ENCODE results near the gene CDK9.

CDK9 gene

DNA sequence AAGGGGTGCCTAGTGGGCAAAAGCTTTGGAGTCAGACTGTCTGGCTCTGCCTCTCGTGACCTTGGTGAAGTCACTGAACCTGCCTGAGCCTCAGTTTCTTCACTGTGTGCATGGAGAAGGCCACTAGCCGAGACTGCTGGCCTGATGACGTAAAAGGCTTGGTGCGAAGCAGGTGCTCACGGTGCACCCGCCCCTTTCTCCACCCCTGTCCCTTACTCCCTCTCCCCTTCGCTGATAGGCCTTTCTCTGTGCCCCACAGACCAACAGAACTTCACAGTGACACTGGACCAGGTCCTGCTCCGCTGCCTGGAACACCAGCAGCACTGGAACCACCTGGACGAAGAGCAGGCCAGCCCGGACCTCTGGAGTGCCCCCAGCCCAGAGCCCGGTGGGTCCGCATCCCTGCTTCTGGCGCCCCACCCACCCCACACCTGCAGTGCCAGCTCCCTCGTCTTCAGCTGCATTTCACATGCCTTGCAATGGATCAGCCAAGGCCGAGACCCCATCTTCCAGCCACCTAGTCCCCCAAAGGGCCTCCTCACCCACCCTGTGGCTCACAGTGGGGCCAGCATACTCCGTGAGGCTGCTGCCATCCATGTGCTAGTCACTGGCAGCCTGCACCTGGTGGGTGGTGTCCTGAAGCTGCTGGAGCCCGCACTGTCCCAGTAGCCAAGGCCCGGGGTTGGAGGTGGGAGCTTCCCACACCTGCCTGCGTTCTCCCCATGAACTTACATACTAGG lies 27.3 kb downstream of the CDK9 start:
- Mint-ChIP-seq H3K27me3 (ENCODE audit: low read depth) (no peaks in the 10 kb centered on the region), H3K27ac (no peak overlapping the region), H3K9me3 (no peaks in the 10 kb centered on the region), H3K4me1 (peaks cover 13% of the 10 kb centered on the region), H3K4me3 (no peak overlapping the region), H3K36me3 (ENCODE audit: low read depth) (peaks cover 4% of the 10 kb centered on the region)
- TF ChIP-seq, protein P1, sequence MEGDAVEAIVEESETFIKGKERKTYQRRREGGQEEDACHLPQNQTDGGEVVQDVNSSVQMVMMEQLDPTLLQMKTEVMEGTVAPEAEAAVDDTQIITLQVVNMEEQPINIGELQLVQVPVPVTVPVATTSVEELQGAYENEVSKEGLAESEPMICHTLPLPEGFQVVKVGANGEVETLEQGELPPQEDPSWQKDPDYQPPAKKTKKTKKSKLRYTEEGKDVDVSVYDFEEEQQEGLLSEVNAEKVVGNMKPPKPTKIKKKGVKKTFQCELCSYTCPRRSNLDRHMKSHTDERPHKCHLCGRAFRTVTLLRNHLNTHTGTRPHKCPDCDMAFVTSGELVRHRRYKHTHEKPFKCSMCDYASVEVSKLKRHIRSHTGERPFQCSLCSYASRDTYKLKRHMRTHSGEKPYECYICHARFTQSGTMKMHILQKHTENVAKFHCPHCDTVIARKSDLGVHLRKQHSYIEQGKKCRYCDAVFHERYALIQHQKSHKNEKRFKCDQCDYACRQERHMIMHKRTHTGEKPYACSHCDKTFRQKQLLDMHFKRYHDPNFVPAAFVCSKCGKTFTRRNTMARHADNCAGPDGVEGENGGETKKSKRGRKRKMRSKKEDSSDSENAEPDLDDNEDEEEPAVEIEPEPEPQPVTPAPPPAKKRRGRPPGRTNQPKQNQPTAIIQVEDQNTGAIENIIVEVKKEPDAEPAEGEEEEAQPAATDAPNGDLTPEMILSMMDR (IDR thresholded peaks at IDR 0.05; ENCODE audit: unreplicated experiment in 3 of 3), result no peak

DNA sequence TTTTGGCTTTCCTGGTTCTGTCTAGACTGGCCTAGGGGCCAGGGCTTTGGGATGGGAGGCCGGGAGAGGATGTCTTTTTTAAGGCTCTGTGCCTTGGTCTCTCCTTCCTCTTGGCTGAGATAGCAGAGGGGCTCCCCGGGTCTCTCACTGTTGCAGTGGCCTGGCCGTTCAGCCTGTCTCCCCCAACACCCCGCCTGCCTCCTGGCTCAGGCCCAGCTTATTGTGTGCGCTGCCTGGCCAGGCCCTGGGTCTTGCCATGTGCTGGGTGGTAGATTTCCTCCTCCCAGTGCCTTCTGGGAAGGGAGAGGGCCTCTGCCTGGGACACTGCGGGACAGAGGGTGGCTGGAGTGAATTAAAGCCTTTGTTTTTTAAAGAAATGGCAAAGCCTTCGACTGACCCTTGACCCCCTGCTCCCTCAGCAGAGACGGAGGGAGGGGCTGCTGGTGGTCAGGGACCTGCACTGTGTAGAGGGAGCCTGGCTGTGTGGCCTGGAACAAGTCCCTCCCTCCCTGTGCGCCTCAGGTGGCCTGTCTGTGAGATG lies 27.9 kb downstream of the CDK9 start:
- Mint-ChIP-seq H3K4me1 (peaks cover 18% of the 10 kb centered on the region), H3K36me3 (ENCODE audit: low read depth) (peaks cover 8% of the 10 kb centered on the region), H3K4me3 (no peak overlapping the region), H3K27ac (no peak overlapping the region), H3K27me3 (ENCODE audit: low read depth) (no peaks in the 10 kb centered on the region), H3K9me3 (no peaks in the 10 kb centered on the region)
- TF ChIP-seq, protein P1 (IDR thresholded peaks at IDR 0.05; ENCODE audit: unreplicated experiment in 3 of 3), result no peak

DNA sequence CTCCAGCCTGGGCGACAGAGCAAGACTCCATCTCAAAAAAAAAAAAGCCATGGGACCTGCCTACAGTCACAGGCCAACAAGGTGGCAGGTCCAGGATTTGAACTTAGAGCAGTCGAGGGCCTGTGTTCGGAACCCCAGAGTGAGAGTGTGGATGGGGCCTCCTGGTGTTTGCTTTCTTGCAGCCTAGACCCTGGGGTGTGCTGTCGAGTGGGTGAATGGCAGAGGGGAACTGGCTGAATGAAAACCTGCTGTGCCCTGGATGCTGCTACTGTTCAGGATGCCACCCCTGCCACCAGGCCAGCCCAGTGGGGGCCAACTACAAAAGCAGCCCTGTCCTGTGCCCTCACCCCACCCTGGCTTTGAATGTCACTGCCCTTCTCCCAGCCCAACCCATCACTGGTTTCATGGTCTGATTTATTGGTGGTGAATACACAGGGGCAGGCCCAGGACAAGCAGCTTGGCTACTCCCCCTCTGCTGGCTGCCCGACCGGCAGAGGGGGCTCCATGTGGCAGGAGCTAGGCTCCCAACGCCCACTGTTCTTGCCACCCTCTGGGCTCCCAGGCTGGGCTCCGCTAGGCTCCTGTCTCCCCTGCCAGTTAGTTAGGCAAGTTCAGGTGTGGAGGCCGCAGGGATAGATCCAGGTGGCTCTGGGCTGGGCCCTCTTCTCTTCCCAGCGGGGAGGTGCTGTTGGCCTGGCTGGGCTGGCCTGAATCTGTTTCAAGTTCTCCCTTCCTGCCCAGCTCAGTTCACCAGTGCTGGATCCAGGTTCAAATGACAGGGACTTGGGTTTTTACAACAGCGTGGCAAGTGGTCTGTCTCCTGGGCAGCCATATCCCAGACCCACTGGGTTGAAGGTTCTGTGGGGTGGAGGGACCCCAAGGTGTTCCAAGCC lies 29.0 kb downstream of the CDK9 start:
- TF ChIP-seq, protein P1 (IDR thresholded peaks at IDR 0.05; ENCODE audit: unreplicated experiment in 3 of 3), result no peak
- H3K4me1 Mint-ChIP-seq, result peaks cover 18% of the 10 kb centered on the region
- no peak overlapping the region for H3K4me3 Mint-ChIP-seq
- H3K27me3 Mint-ChIP-seq (ENCODE audit: low read depth), result no peaks in the 10 kb centered on the region
- H3K36me3 Mint-ChIP-seq (ENCODE audit: low read depth), result peaks cover 8% of the 10 kb centered on the region
- no peaks in the 10 kb centered on the region for H3K9me3 Mint-ChIP-seq
- no peak overlapping the region for H3K27ac Mint-ChIP-seq

DNA sequence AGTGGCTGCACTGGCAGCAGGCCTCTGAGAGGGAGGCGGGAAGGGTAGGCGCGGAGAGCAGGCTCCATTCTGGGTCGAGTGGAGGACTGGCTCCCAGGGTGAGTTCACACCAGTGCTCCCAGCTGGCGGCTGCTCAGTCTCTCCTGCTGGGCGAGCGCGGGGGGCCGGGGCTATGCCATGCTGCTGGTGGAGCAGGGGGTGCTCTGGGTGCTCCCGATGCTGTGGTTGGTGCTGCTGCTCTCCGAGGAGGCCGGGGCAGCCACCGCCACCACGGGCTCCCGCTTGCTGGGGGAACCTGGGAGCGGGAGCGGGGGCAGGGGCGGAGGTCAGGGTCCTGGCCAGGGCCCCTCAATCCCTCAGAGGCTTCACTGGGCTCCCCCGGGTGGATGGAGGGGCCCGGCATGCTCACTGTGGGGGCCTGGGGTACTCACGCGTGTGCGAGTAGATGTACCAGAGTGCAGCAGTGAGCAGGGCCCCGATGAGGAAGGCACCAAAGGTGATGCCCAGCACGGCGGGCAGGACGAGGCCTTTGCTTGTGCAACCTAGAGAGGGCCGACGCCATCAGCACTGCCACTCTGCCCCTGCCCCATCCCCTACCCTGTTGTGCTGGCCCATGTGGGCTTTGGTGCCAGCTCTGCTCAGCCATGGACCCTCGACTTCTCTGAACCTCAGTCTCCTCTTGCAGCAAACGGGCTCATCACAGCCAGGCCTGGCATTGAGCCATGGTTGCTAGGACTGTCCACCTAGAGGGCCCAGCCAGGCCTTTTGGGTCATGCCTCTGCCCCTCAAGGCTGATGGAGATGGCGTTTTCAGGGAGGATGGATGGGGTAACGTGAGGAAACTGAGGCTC lies 29.9 kb downstream of the CDK9 start:
- peaks cover 8% of the 10 kb centered on the region for H3K36me3 Mint-ChIP-seq (ENCODE audit: low read depth)
- H3K27ac Mint-ChIP-seq, result no peak overlapping the region
- TF ChIP-seq, protein P1 (IDR thresholded peaks at IDR 0.05; ENCODE audit: unreplicated experiment in 3 of 3), result no peak
- no peaks in the 10 kb centered on the region for H3K27me3 Mint-ChIP-seq (ENCODE audit: low read depth)
- H3K4me3 Mint-ChIP-seq, result no peak overlapping the region
- no peaks in the 10 kb centered on the region for H3K9me3 Mint-ChIP-seq
- H3K4me1 Mint-ChIP-seq, result peaks cover 18% of the 10 kb centered on the region

DNA sequence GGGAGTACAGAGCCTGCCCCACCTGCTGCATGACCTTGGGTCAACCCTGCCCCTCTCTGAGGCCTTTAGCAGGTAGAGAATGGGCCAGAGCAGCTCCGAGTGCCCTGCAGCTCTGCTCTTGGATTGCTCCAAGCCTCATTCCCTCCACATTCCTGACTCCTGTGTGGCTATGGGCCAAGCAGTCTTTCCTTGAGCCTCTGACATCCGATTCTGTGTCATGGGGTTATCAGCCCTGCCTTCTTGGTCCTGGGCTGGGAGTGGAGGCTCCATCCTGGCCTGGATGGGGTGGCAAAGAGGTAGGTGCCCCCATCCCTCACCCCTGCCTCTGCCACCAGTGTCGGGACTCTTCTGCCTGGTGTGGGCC lies 30.5 kb downstream of the CDK9 start:
- TF ChIP-seq, protein P1 (IDR thresholded peaks at IDR 0.05; ENCODE audit: unreplicated experiment in 3 of 3), result no peak
- no peak overlapping the region for H3K27ac Mint-ChIP-seq

More for the DNA sequence above, 30.5 kb downstream of the CDK9 start:
- Mint-ChIP-seq H3K4me1 (peaks cover 18% of the 10 kb centered on the region), H3K9me3 (no peaks in the 10 kb centered on the region), H3K4me3 (no peak overlapping the region), H3K27me3 (ENCODE audit: low read depth) (no peaks in the 10 kb centered on the region), H3K36me3 (ENCODE audit: low read depth) (peaks cover 8% of the 10 kb centered on the region)

Measured in nephron (organoid).